HL-60 (cell line): Measurements from ENCODE around the gene HAT1.

ENCODE experiments used
- GABPA ChIP-seq: IDR thresholded peaks from 2 replicates; pipeline ENCODE4 v1.6.1; 2012; ENCODE audit warnings: low read depth
- SPI1 ChIP-seq: IDR thresholded peaks from 2 replicates; pipeline ENCODE4 v1.6.1; 2012; ENCODE audit warnings: low read depth, mild to moderate bottlenecking, borderline replicate concordance
- TF ChIP-seq, protein P1 (sequence below): IDR thresholded peaks from one replicate; pipeline ENCODE4 v1.5.1; 2011; ENCODE audit warnings: low read length, control low read depth, inconsistent platforms; ENCODE audit not compliant: insufficient read depth
- TF ChIP-seq, protein P2 (sequence below): IDR thresholded peaks from 2 replicates; pipeline ENCODE4 v1.6.1; 2012; ENCODE audit warnings: low read depth; ENCODE audit not compliant: insufficient replicate concordance

DNA sequence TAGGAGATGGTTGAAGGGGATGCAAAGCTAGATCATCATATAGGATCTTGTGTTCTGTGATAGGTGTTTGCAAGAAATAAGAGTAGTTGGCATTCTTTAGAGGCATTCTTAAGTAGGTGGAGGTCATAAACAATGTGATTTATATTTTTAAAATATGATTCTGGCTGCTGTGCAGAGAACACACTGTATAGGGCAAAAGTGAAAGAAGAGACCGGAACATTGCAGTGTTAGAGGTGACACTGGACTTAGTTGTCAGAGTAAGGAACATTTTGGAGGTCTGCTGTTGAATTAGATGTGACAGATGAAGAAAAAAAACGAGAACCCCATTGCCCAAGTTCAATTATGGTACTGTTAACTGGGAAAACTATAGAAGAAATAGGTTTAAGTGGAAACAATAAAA is 37.7 kb downstream of the HAT1 start:
- TF ChIP-seq, protein P1, sequence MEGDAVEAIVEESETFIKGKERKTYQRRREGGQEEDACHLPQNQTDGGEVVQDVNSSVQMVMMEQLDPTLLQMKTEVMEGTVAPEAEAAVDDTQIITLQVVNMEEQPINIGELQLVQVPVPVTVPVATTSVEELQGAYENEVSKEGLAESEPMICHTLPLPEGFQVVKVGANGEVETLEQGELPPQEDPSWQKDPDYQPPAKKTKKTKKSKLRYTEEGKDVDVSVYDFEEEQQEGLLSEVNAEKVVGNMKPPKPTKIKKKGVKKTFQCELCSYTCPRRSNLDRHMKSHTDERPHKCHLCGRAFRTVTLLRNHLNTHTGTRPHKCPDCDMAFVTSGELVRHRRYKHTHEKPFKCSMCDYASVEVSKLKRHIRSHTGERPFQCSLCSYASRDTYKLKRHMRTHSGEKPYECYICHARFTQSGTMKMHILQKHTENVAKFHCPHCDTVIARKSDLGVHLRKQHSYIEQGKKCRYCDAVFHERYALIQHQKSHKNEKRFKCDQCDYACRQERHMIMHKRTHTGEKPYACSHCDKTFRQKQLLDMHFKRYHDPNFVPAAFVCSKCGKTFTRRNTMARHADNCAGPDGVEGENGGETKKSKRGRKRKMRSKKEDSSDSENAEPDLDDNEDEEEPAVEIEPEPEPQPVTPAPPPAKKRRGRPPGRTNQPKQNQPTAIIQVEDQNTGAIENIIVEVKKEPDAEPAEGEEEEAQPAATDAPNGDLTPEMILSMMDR: no peak
- TF ChIP-seq GABPA: no peak
- TF ChIP-seq, protein P2, sequence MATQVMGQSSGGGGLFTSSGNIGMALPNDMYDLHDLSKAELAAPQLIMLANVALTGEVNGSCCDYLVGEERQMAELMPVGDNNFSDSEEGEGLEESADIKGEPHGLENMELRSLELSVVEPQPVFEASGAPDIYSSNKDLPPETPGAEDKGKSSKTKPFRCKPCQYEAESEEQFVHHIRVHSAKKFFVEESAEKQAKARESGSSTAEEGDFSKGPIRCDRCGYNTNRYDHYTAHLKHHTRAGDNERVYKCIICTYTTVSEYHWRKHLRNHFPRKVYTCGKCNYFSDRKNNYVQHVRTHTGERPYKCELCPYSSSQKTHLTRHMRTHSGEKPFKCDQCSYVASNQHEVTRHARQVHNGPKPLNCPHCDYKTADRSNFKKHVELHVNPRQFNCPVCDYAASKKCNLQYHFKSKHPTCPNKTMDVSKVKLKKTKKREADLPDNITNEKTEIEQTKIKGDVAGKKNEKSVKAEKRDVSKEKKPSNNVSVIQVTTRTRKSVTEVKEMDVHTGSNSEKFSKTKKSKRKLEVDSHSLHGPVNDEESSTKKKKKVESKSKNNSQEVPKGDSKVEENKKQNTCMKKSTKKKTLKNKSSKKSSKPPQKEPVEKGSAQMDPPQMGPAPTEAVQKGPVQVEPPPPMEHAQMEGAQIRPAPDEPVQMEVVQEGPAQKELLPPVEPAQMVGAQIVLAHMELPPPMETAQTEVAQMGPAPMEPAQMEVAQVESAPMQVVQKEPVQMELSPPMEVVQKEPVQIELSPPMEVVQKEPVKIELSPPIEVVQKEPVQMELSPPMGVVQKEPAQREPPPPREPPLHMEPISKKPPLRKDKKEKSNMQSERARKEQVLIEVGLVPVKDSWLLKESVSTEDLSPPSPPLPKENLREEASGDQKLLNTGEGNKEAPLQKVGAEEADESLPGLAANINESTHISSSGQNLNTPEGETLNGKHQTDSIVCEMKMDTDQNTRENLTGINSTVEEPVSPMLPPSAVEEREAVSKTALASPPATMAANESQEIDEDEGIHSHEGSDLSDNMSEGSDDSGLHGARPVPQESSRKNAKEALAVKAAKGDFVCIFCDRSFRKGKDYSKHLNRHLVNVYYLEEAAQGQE: no peak
- no peak for TF ChIP-seq SPI1
